HG02678 (cell line): ENCODE measurements around the gene ETF1.

Experiments
- ATAC-seq: cut with Tn5 transposase; IDR thresholded peaks from one replicate; pipeline ENCODE4 v1.9.1; 2021; ENCODE audit warnings: mild to moderate bottlenecking, moderate library complexity; ENCODE audit not compliant: unreplicated experiment

The ETF1 gene

GRCh38 chr5:138465261-138466124, 77.5 kb downstream of the ETF1 start, which contains the start of gene EGR1:
TSS of gene EGR1 (plus strand) at chr5:138465479. CDS start at chr5:138465762, 283 bp downstream.
- peak; percentile 57 for ATAC-seq

- ATAC-seq: peak; percentile 78
Measured at GRCh38 chr5:138464388-138465260, 78.4 kb downstream of the ETF1 start.

GRCh38 chr5:138464008-138464387, 79.0 kb downstream of the ETF1 start:
- peak; percentile 47 for ATAC-seq

DNA sequence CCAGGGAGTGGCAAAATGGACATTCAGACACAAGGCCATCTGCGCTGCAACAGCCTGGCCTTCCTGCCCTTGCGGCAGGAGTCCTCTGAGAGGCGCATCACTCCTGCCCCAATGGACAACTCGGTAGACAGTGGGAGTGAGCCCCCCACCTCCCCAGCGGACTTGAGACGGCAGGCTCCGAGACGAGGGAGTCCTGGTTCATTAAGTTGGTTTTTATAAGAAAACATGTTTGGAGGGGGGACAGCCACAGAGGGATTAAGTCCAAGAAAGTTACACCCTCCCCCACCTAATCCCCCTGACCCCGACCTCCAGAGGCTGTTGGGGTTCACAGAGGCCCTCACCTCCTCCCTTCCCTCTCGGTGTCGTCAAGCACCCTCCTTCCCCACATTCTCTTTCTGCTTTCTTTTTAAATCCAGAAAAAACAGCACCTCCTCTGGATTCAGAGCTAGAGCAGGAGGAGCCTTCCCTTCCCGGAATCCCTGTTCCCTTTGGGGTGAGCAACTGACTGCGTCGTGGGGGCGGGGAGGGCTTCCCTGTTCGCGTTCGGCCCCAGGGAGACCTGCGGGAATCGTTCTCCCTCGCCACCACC, 79.5 kb downstream of the ETF1 start:
- ATAC-seq: no peak

DNA sequence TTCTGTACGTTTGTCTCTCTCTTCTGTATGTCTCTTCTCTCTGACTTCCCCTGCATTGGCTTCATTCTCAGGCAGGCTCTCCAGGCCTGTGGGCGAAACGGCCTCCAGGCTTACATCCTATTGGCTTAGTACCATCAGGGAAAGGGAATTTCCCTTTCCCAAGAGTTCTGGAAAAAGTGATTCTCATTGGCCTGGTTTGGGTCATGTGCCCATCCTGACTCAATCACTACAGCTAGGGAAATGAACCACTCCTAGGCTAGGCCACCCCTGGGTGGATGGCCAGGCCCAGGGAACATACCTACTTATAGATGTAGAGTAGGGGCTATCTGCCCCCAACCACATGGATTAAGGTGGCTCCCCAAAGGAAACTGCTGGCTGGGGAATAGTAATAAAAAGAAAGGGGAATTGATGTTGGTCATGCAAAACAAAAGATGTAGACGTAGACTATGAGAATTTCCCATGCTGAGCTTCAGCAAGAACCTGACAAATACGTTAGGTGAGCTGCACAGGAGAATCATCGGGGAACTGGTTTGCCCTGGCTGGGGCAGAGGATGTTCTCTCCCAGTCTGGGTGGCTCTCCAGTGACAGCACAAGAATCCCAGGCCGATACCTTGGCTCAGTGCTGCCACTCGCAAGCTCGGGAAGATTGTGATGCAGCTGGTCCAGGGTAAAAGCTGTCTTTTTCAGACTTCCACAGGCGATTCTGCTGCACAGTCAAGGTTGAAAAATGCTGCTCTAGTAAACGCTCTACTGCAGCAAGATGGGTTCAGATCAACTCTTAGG, 81.5 kb downstream of the ETF1 start:
- ATAC-seq: no peak

DNA sequence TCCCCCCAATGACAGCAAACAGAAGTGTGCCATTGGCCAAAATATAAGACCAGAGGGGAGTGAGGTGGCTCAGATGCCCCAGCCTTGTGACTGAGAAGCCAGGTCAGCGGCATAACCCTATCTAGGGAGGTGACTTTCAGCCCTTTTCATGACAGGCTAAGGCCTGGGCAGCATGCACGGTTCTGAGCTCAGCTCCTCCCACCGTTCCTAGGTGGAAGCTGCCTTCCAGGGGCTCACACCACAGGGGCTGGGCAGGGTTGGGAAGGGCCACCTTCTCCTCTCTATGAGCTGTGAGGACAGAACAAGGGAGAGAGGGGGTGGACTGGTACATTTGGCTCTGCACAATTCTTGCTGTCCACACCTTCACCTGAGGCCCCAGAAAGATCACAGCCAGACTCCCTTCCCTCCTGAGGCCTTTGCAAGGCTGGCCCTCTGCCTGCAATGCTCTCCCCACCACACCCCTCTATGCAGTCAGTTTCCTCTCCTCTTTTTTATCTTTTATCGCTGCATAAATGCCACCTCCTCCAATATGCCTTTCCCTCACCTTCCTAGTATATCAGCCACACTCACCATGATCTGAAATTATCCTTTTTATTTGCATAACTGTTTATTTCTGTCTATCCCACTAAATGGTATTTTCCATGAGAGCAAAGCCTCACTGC, 82.9 kb downstream of the ETF1 start:
- no peak for ATAC-seq

GRCh38 chr5:138459311-138459933, 83.6 kb downstream of the ETF1 start:
- ATAC-seq: peak; percentile 42

- no peak for ATAC-seq
Measured at GRCh38 chr5:138458856-138459255, 84.2 kb downstream of the ETF1 start.

DNA sequence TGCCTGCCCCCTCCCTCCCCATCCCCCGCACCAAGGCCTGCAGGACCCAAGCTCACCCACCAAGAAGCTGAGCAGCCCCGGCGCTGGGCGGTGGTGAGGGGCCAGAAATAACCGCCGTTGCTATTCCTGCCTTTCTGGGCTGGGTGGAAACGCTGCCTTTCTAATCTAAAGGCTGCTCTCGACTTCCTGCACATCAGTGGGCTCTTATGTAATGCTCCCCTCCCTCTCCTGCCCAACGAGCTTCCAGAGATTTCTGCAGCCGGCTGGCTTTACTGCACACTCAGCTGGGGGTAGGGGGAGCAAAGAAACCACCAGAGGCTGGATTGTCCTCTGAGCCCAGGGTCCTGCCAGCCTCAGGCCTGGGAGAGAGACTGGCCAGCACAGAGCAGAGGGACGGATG, 84.7 kb downstream of the ETF1 start:
- no peak for ATAC-seq

GRCh38 chr5:138457531-138458275, 85.3 kb downstream of the ETF1 start:
- ATAC-seq: no peak
